NT2/D1 (cell line): ENCODE data around the gene RBM38.

Experiments
- SUZ12 ChIP-seq: IDR thresholded peaks from 2 replicates; pipeline ENCODE4 v1.6.1; 2011; ENCODE audit not compliant: insufficient read length, insufficient read depth; ENCODE audit errors: extremely low read depth
- YY1 ChIP-seq: IDR thresholded peaks from 2 replicates; pipeline ENCODE4 v1.6.1; 2011; ENCODE audit not compliant: insufficient read length, insufficient read depth
- ZNF274 ChIP-seq: IDR thresholded peaks from 2 replicates; pipeline ENCODE4 v1.6.1; 2011; ENCODE audit warnings: mild to moderate bottlenecking, low read depth, low read length

DNA sequence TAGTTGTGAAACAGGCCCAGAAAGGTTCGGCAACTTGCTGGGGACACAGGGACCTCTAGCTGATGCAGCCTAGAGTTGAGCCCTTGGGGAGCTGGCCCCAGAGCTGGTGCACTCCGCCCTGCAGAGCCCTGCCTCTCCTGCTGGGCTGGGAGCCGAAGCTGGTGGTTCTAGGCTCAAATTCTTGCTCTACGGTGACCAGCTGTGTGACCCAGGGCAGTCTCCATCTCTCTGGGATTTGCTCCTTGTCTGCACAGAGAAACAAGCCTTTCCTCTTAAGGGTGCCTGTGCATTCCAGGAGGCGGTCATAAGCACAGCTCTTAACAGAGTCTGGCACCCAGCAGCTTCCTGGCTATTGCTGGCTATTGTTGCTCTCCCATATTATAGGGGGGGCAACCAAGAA is 47.4 kb downstream of the RBM38 start:
- no peak for TF ChIP-seq YY1
- no peak for TF ChIP-seq SUZ12
- TF ChIP-seq ZNF274 = no peak
